SK-N-SH (cell line): ENCODE measurements around the gene WWTR1. TPM values are rescaled to one million over a fixed set of nuclear protein-coding genes. Genes with fewer than 3 reads are reported as not detected.

ENCODE experiments used
- CTCF ChIA-PET: fragments of 300-600, 350-600 bp; formaldehyde crosslinking; extraction: SDS; loops from one replicate; lab custom pipeline; 2021; lab: Yijun Ruan, JAX
- POLR2A ChIA-PET: fragments of 350-600 bp; sonication (Branson Sonifier 250); formaldehyde crosslinking; extraction: SDS; loops from one replicate; lab custom pipeline; 2020; ENCODE audit warnings: antibody characterized with exemption, inconsistent platforms; lab: Yijun Ruan, JAX
- DNase-seq: peaks from one replicate; pipeline ENCODE4 v3.0.0; 2012
- H2AFZ ChIP-seq: fragments of 200-600 bp; sonication (generic); 2 replicates; pipeline ENCODE4 v1.8.1; 2016; ENCODE audit warnings: antibody characterized with exemption, mild to moderate bottlenecking, low read depth
- H3F3A ChIP-seq: fragments of 200-600 bp; sonication (generic); replicated peaks from 2 replicates; pipeline ENCODE3; 2016; ENCODE audit warnings: antibody characterized with exemption, mild to moderate bottlenecking; ENCODE audit not compliant: insufficient read depth
- H3K27ac ChIP-seq, 2 experiments: fragments of 200-500 bp in 1 of 2; fragments of 200-600 bp in 1 of 2; sonication (Bioruptor generic) in 1 of 2; sonication (generic), shearing (Covaris generic) in 1 of 2; 2 replicates each; pipeline versions ENCODE4 v1.5.1 to v1.6.1; 2014 to 2016; ENCODE audit warnings: low read depth in 2 of 2, inconsistent platforms in 1 of 2, low read length in 1 of 2, mild to moderate bottlenecking in 1 of 2, mixed read lengths in 1 of 2
- H3K27me3 ChIP-seq: fragments of 200-600 bp; sonication (generic), shearing (Covaris generic); 2 replicates; pipeline ENCODE4 v1.6.1; 2016; ENCODE audit warnings: mixed run types; ENCODE audit not compliant: insufficient read depth
- H3K36me3 ChIP-seq, 2 experiments: fragments of 200-500 bp in 1 of 2; fragments of 200-600 bp in 1 of 2; sonication (Bioruptor generic) in 1 of 2; sonication (generic) in 1 of 2; replicated peaks in 1 of 2; 2 replicates each; pipeline versions ENCODE3 to v1.5.1; 2014 to 2016; ENCODE audit warnings: low read length in 1 of 2, mild to moderate bottlenecking in 1 of 2; ENCODE audit not compliant: insufficient read depth in 2 of 2, control insufficient read depth in 1 of 2
- H3K4me1 ChIP-seq, 2 experiments: fragments of 200-500 bp in 1 of 2; fragments of 200-600 bp in 1 of 2; sonication (Bioruptor generic) in 1 of 2; sonication (generic), shearing (Covaris generic) in 1 of 2; 2 replicates each; pipeline versions ENCODE4 v1.5.1 to v1.6.1; 2014 to 2016; ENCODE audit warnings: low read depth in 1 of 2, low read length in 1 of 2, mixed run types in 1 of 2; ENCODE audit not compliant: insufficient read depth in 2 of 2, control insufficient read depth in 1 of 2
- H3K4me2 ChIP-seq: fragments of 200-600 bp; sonication (generic), shearing (Covaris generic); 2 replicates; pipeline ENCODE4 v1.6.1; 2017; ENCODE audit warnings: mixed run types
- H3K4me3 ChIP-seq, 2 experiments: fragments of 200-500 bp in 1 of 2; fragments of 200-600 bp in 1 of 2; sonication (Bioruptor generic) in 1 of 2; sonication (generic), shearing (Covaris generic) in 1 of 2; 2 replicates each; pipeline versions ENCODE4 v1.5.1 to v1.8.1; 2014 to 2016; ENCODE audit warnings: low read depth in 2 of 2, inconsistent platforms in 1 of 2, low read length in 1 of 2, mild to moderate bottlenecking in 1 of 2, mixed read lengths in 1 of 2, moderate library complexity in 1 of 2
- H3K79me2 ChIP-seq: fragments of 200-600 bp; sonication (generic); 2 replicates; pipeline ENCODE4 v1.8.1; 2017; ENCODE audit warnings: mild to moderate bottlenecking; ENCODE audit not compliant: insufficient read depth
- H3K9ac ChIP-seq: fragments of 200-600 bp; sonication (generic); 2 replicates; pipeline ENCODE4 v1.6.1; 2017; ENCODE audit warnings: mixed run types
- H3K9me2 ChIP-seq: fragments of 200-600 bp; sonication (generic); 2 replicates; pipeline ENCODE4 v1.6.1; 2017; ENCODE audit warnings: mixed run types
- H3K9me3 ChIP-seq: fragments of 200-600 bp; sonication (generic); 2 replicates; pipeline ENCODE4 v1.6.1; 2017; ENCODE audit warnings: mixed run types, mild to moderate bottlenecking, moderate library complexity
- H4K20me1 ChIP-seq: fragments of 200-600 bp; sonication (generic); 2 replicates; pipeline ENCODE4 v1.6.1; 2017; ENCODE audit warnings: mild to moderate bottlenecking, mixed run types; ENCODE audit not compliant: insufficient read depth
- EZH2phosphoT487 ChIP-seq: fragments of 200-600 bp; sonication (generic); IDR thresholded peaks from 2 replicates; pipeline ENCODE4 v1.6.1; 2017; ENCODE audit warnings: low read depth, mixed run types, mild to moderate bottlenecking, antibody characterized with exemption, moderate library complexity, borderline replicate concordance
- FOXJ3 ChIP-seq: sonication (generic); formaldehyde crosslinking; IDR thresholded peaks from 2 replicates; pipeline ENCODE4 v1.5.1; 2020; ENCODE audit warnings: mild to moderate bottlenecking, missing genetic modification reagents
- IRF3 ChIP-seq: fragments of 150-350 bp; IDR thresholded peaks from 2 replicates; pipeline ENCODE4 v1.6.1; 2016; ENCODE audit warnings: mild to moderate bottlenecking, low read depth, low read length
- MEF2A ChIP-seq: IDR thresholded peaks from 2 replicates; pipeline ENCODE4 v1.4.0; 2012; ENCODE audit warnings: low read depth, borderline replicate concordance
- MXI1 ChIP-seq: IDR thresholded peaks from 2 replicates; pipeline ENCODE4 v1.6.1; 2012; ENCODE audit warnings: mild to moderate bottlenecking, low read depth, low read length, improper control_type of control experiment
- NFIC ChIP-seq: IDR thresholded peaks from 2 replicates; pipeline ENCODE4 v1.4.0; 2012; ENCODE audit warnings: borderline replicate concordance
- POLR2AphosphoS5 ChIP-seq: IDR thresholded peaks from 2 replicates; pipeline ENCODE4 v1.6.1; 2012; ENCODE audit warnings: low read depth, low read length
- REST ChIP-seq: IDR thresholded peaks from 2 replicates; pipeline ENCODE4 v1.6.1; 2012; ENCODE audit warnings: mild to moderate bottlenecking, low read depth, low read length, moderate library complexity
- RFX5 ChIP-seq: IDR thresholded peaks from 2 replicates; pipeline ENCODE4 v1.6.1; 2012; ENCODE audit warnings: mild to moderate bottlenecking, improper control_type of control experiment, low read length
- TAF1 ChIP-seq: IDR thresholded peaks from 2 replicates; pipeline ENCODE4 v1.6.1; 2012; ENCODE audit warnings: low read depth, mild to moderate bottlenecking, low read length, moderate library complexity, borderline replicate concordance
- YY1 ChIP-seq: IDR thresholded peaks from 2 replicates; pipeline ENCODE4 v1.4.0; 2012; ENCODE audit warnings: low read depth, mild to moderate bottlenecking
- WGBS: methylation state at CpG from one replicate; pipeline ENCODE4 v1.1.6; 2017; ENCODE audit warnings: low lambda C conversion rate; 5-methylcytosine and 5-hydroxymethylcytosine counted together
- polyA plus RNA-seq, 3 experiments: library from polyadenylated mRNA; depleted of rRNA; stranded (reverse); fragments of >200 nt; gene quantifications; 2 replicates each; pipeline ENCODE4 v1.2.3, GENCODE V29; 2012
- TF ChIP-seq, protein P1 (sequence below): IDR thresholded peaks from 2 replicates; pipeline ENCODE4; 2012

The WWTR1 gene
- polyA plus RNA-seq, 1 of the 3 experiments (the other 2 are of a cell fraction): 60.6 TPM

- H3K4me2 ChIP-seq: no peak overlapping the region
- H3K27me3 ChIP-seq: no peaks in the 10 kb centered on the region
- H3K9ac ChIP-seq: no peak overlapping the region
- H3K36me3 ChIP-seq: no peaks in the 10 kb centered on the region
- DNase-seq: no peak
- peaks cover 11% of the 10 kb centered on the region for H4K20me1 ChIP-seq
- no peak overlapping the region for H2AFZ ChIP-seq
- no peak overlapping the region for H3K4me3 ChIP-seq
- CTCF ChIA-PET: interaction anchor here (1.1 kb wide), 1 partner anchor 36 kb away, joined by 3 read pairs; no protein-coding TSS in a partner anchor
- H3F3A ChIP-seq: peaks cover 36% of the 10 kb centered on the region
- no peaks in the 10 kb centered on the region for H3K9me3 ChIP-seq
- 95% methylated on average over 6 of the region's 6 CpGs for WGBS
- peaks cover 0 to 31% of the 10 kb centered on the region in 2 experiments; a peak in 2 of 4 replicates for H3K4me1 ChIP-seq
- no peak overlapping the region for H3K27ac ChIP-seq
- POLR2A ChIA-PET: no interaction called here
- TF ChIP-seq YY1 (no peak), MEF2A (no peak), MXI1 (no peak), FOXJ3 (no peak), RFX5 (no peak), POLR2AphosphoS5 (no peak), REST (no peak), TAF1 (no peak), IRF3 (no peak), EZH2phosphoT487 (no peak), NFIC (no peak)
- TF ChIP-seq, protein P1, sequence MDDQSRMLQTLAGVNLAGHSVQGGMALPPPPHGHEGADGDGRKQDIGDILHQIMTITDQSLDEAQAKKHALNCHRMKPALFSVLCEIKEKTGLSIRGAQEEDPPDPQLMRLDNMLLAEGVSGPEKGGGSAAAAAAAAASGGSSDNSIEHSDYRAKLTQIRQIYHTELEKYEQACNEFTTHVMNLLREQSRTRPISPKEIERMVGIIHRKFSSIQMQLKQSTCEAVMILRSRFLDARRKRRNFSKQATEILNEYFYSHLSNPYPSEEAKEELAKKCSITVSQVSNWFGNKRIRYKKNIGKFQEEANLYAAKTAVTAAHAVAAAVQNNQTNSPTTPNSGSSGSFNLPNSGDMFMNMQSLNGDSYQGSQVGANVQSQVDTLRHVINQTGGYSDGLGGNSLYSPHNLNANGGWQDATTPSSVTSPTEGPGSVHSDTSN: no peak
- H3K9me2 ChIP-seq: no peaks in the 10 kb centered on the region
- H3K79me2 ChIP-seq: peaks cover 82% of the 10 kb centered on the region
These were observed 34.0 kb downstream of the WWTR1 start for GRCh38 chr3:149623824-149624223.
